GM19035 (cell line): ENCODE measurements around the gene MTX3.

ENCODE experiments used
- ATAC-seq: cut with Tn5 transposase; IDR thresholded peaks from one replicate; pipeline ENCODE4 v1.9.1; 2021; ENCODE audit not compliant: unreplicated experiment

MTX3 gene

GRCh38 chr5:79936002-79936645, 54.9 kb downstream of the MTX3 start:
- no peak for ATAC-seq

GRCh38 chr5:79934681-79935080, 56.4 kb downstream of the MTX3 start:
- no peak for ATAC-seq

- no peak for ATAC-seq
These were observed 58.3 kb downstream of the MTX3 start for GRCh38 chr5:79932510-79933504.

GRCh38 chr5:79931866-79932265, 59.2 kb downstream of the MTX3 start:
- no peak for ATAC-seq

- ATAC-seq = no peak
These were observed 59.7 kb downstream of the MTX3 start for GRCh38 chr5:79931409-79931808.

GRCh38 chr5:79929095-79929494, 62.0 kb downstream of the MTX3 start:
- ATAC-seq = no peak
